Transverse colon (tissue), 4 donors: ENCODE measurements around the gene SLC22A23. TPM values are rescaled to one million over a fixed set of nuclear protein-coding genes. Genes with fewer than 3 reads are reported as not detected.

ENCODE experiments used
- DNase-seq: peaks from one replicate; pipeline ENCODE4 v3.0.0-alpha.2; 2019
- H3K27ac ChIP-seq, 4 donors: fragments of 200-600 bp; sonication (generic); 2 replicates each; pipeline ENCODE4 v1.5.1; 2016 to 2018; ENCODE audit warnings: inconsistent platforms in 4 of 4
- H3K27me3 ChIP-seq: fragments of 200-600 bp; sonication (generic); 2 replicates; pipeline ENCODE4 v1.5.1; 2017; ENCODE audit warnings: inconsistent platforms
- H3K36me3 ChIP-seq, 4 donors: fragments of 200-600 bp; sonication (generic); 2 replicates each; pipeline ENCODE4 v1.5.1; 2017 to 2019; ENCODE audit warnings: inconsistent platforms in 4 of 4
- H3K4me1 ChIP-seq, 4 donors: fragments of 200-600 bp; sonication (generic); 2 replicates each; pipeline ENCODE4 v1.5.1; 2017 to 2020; ENCODE audit warnings: inconsistent platforms in 4 of 4
- H3K4me3 ChIP-seq, 4 donors: fragments of 200-600 bp; sonication (generic); 1 replicate in 1 of 4; 2 replicates in 3 of 4; pipeline versions ENCODE4 v1.5.1 to v1.6.1; 2017 to 2019; ENCODE audit warnings: inconsistent platforms in 4 of 4
- H3K9me3 ChIP-seq, 2 donors: fragments of 200-600 bp; sonication (generic); 2 replicates each; pipeline ENCODE4 v1.5.1; 2017 to 2019; ENCODE audit warnings: inconsistent platforms in 2 of 2
- EP300 ChIP-seq: sonication (generic); formaldehyde crosslinking; IDR thresholded peaks from one replicate; pipeline ENCODE4 v1.6.1; 2017; ENCODE audit warnings: antibody characterized with exemption, low read depth
- POLR2A ChIP-seq: fragments of 450-650 bp; IDR thresholded peaks from one replicate; pipeline ENCODE4 v1.6.1; 2016; ENCODE audit warnings: antibody characterized with exemption, mild to moderate bottlenecking, moderate library complexity
- POLR2AphosphoS5 ChIP-seq, 3 donors: sonication (generic); formaldehyde crosslinking; IDR thresholded peaks; one replicate each; pipeline ENCODE4 v1.6.1; 2016; ENCODE audit warnings: antibody characterized with exemption in 3 of 3
- WGBS, 2 donors: methylation state at CpG; one replicate each; pipeline ENCODE4 v1.1.5; 2018; ENCODE audit warnings: low coverage in 1 of 2; 5-methylcytosine and 5-hydroxymethylcytosine counted together
- in situ Hi-C, 4 donors: fragments of 200-750 bp; cut with MboI; loops; one replicate each; pipeline versions ENCODE4 v1.15.0 to v1.15.1; 2017; ENCODE audit warnings: low sequenced_read_pairs in 3 of 4, low pct_ligation_motif_present in 1 of 4, low pct_unique_long_range_greater_than_20kb in 1 of 4
- intact Hi-C: fragments of 100-400 bp; cut with DNase I; formaldehyde crosslinking; loops from one replicate; pipeline ENCODE4 v1.15.1; 2023; ENCODE audit warnings: low total_unique reads
- total RNA-seq, 4 donors: library from RNA; depleted of rRNA; stranded (reverse); fragments of >200 nt; gene quantifications; one replicate each; pipeline ENCODE4 v1.1.0, GENCODE V29; 2016
- TF ChIP-seq, protein P1 (sequence below), 5 experiments: fragments of 200-600 bp in 3 of 5; fragments of 450-650 bp in 2 of 5; sonication (generic) in 3 of 5; IDR thresholded peaks; 1 replicate in 2 of 5; 2 replicates in 3 of 5; pipeline ENCODE4 v1.5.1; 2016 to 2017; ENCODE audit warnings: antibody characterized with exemption in 5 of 5, inconsistent platforms in 3 of 5, mild to moderate bottlenecking in 2 of 5, moderate library complexity in 1 of 5

The SLC22A23 gene
- total RNA-seq, 4 donors from 2014 or later = 96.1 to 161 (median 117) TPM

DNA sequence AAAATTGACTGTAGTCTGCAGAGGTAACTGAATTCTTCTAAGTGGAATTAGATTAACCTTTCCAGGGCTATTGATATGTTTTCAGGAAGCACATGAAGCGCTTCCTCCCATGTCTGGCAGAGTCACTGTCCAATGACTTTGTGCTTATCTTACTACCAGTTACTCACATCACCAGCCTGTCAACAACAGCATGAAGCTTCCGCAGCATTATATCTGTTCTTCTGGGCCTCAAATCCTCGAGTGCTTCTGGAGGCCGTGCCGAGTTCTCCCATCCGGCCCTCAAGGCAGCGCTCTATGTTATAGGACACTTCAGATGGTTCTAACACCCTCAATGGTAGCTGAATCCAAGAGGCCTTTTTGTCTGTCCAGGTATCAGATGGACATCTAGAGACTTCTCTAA lies 164.9 kb downstream of the SLC22A23 start:
- Histone ChIP-seq H3K4me1 (peaks cover 0 to 8% (median 0%) of the 10 kb centered on the region in 4 donors), H3K36me3 (no peaks in the 10 kb centered on the region), H3K4me3 (no peak overlapping the region), H3K27ac (no peak overlapping the region), H3K9me3 (no peaks in the 10 kb centered on the region), H3K27me3 (no peaks in the 10 kb centered on the region)
- intact Hi-C loops = no loop called here
- TF ChIP-seq, protein P1, sequence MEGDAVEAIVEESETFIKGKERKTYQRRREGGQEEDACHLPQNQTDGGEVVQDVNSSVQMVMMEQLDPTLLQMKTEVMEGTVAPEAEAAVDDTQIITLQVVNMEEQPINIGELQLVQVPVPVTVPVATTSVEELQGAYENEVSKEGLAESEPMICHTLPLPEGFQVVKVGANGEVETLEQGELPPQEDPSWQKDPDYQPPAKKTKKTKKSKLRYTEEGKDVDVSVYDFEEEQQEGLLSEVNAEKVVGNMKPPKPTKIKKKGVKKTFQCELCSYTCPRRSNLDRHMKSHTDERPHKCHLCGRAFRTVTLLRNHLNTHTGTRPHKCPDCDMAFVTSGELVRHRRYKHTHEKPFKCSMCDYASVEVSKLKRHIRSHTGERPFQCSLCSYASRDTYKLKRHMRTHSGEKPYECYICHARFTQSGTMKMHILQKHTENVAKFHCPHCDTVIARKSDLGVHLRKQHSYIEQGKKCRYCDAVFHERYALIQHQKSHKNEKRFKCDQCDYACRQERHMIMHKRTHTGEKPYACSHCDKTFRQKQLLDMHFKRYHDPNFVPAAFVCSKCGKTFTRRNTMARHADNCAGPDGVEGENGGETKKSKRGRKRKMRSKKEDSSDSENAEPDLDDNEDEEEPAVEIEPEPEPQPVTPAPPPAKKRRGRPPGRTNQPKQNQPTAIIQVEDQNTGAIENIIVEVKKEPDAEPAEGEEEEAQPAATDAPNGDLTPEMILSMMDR (IDR thresholded peaks at IDR 0.05) = no peak
- TF ChIP-seq POLR2AphosphoS5 (IDR thresholded peaks at IDR 0.05) (no peak), POLR2A (no peak), EP300 (no peak)
- in situ Hi-C loops = loop anchor here (25.0 kb wide), 2 partner anchors 170 to 695 kb away; partner anchors contain the start of gene SLC22A23 (in 3 of the 4)
- no peak for DNase-seq
- 67 to 94% methylated on average over 1 to 7 of the region's 7 CpGs for WGBS, 2 donors

DNA sequence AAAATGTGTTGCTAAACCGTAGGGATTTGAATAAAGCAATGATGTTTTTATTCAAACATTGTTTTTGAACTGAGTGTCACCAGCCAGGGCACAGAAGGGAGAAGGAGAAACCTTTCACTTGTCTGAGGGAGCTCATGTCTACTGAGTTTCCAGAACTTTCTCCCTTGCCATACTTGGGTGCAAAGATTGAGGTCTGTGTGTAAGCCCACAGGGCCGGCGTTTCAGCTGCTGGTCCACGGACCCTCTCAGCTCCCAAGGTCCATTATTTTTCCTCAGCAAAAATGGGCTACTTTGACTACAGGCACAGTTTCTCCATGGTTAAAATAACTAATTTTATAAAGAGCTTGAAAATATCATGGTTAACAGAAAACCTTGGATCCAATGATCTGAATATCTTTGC lies 165.5 kb downstream of the SLC22A23 start:
- H3K9me3 ChIP-seq = no peaks in the 10 kb centered on the region
- in situ Hi-C loops = loop anchor here (25.0 kb wide), 2 partner anchors 171 to 696 kb away; partner anchors contain the start of gene SLC22A23 (in 3 of the 4)
- H3K27me3 ChIP-seq = no peaks in the 10 kb centered on the region
- no peaks in the 10 kb centered on the region for H3K36me3 ChIP-seq
- intact Hi-C loops = no loop called here
- WGBS, 2 donors = 80 to 93% methylated on average over 2 to 4 of the region's 4 CpGs
- no peak overlapping the region for H3K27ac ChIP-seq
- peaks cover 0 to 5% (median 0%) of the 10 kb centered on the region in 4 donors for H3K4me1 ChIP-seq
- TF ChIP-seq POLR2AphosphoS5 (IDR thresholded peaks at IDR 0.05) = no peak
- TF ChIP-seq POLR2A = no peak
- TF ChIP-seq, protein P1 (IDR thresholded peaks at IDR 0.05) = no peak
- no peak for TF ChIP-seq EP300
- H3K4me3 ChIP-seq = no peak overlapping the region
- no peak for DNase-seq

DNA sequence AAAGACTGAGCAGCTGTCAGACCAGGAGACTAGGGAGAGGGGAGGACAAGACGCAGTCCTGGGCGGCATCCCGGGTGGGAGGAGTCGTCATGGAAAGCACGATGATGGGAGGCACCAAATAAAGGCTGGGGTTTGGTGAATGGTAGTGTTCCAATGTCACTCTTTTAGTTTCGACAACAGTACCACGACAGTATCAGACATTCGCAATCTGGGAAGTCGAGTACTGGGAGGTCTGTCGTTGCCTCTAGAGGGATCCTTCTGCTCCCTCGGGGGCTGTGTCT lies 166.0 kb downstream of the SLC22A23 start:
- intact Hi-C loops = no loop called here
- Histone ChIP-seq H3K4me1 (peaks cover 0 to under 1% (median 0%) of the 10 kb centered on the region in 4 donors), H3K27ac (no peak overlapping the region), H3K9me3 (no peaks in the 10 kb centered on the region), H3K4me3 (no peak overlapping the region), H3K27me3 (no peaks in the 10 kb centered on the region), H3K36me3 (no peaks in the 10 kb centered on the region)
- no peak for TF ChIP-seq EP300
- TF ChIP-seq, protein P1 (IDR thresholded peaks at IDR 0.05) = no peak
- TF ChIP-seq POLR2AphosphoS5 (IDR thresholded peaks at IDR 0.05) = no peak
- no peak for TF ChIP-seq POLR2A
- no peak for DNase-seq
- in situ Hi-C loops = loop anchor here (25.0 kb wide), 2 partner anchors 171 to 696 kb away; partner anchors contain the start of gene SLC22A23 (in 3 of the 4)
- 86% methylated on average over 11 of the region's 11 CpGs; no CpG with 5 or more reads in 1 of the 2 donors for WGBS, 2 donors

DNA sequence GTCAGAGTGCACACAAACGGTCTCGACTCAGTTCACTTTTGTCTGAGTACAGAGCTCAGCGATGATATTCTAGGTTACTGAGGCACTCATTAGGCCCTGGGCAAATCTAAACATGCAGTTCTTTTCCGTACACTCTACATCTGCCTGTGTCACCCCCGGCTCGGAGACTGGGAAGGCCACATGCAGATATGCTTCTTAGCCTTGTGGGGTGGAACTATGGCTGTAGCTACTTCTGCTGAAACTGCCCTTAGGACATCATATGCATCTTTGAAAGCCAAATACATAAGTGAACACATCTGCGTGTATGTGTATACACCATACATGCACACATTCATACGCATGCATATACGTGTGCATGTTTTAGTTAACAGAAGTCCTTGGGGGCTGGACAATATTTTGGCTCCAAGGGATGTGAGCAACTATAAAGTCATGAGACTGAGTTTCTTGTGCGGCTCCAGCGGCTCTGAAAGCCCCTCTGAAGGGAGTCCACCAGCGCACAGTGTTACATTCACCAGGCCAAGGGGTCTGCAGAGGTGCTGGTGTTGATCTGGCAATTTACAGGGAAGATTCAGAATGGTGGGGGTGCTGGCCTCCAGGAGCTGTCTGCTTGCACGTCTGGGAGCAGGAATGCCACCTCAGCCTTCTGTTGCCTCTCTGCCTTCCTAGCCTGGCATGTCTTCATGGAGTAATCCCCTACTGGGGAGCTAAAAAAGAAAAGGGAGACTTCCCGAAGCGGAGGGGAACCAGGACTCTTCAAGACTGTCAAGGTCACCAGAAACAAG lies 166.5 kb downstream of the SLC22A23 start:
- H3K27me3 ChIP-seq = no peaks in the 10 kb centered on the region
- no peaks in the 10 kb centered on the region for H3K4me1 ChIP-seq
- DNase-seq = no peak
- no peaks in the 10 kb centered on the region for H3K9me3 ChIP-seq
- in situ Hi-C loops = loop anchor here (25.0 kb wide), 2 partner anchors 172 to 697 kb away; partner anchors contain the start of gene SLC22A23 (in 3 of the 4)
- WGBS, 2 donors = 90 to 96% methylated on average over 9 to 15 of the region's 15 CpGs
- H3K36me3 ChIP-seq = no peaks in the 10 kb centered on the region
- H3K27ac ChIP-seq = no peak overlapping the region
- H3K4me3 ChIP-seq = no peak overlapping the region
- no peak for TF ChIP-seq POLR2AphosphoS5 (IDR thresholded peaks at IDR 0.05)
- TF ChIP-seq EP300 = no peak
- TF ChIP-seq, protein P1 (IDR thresholded peaks at IDR 0.05) = no peak
- TF ChIP-seq POLR2A = no peak
- intact Hi-C loops = no loop called here
